ENCODE results near the gene PLPP3.

DNA sequence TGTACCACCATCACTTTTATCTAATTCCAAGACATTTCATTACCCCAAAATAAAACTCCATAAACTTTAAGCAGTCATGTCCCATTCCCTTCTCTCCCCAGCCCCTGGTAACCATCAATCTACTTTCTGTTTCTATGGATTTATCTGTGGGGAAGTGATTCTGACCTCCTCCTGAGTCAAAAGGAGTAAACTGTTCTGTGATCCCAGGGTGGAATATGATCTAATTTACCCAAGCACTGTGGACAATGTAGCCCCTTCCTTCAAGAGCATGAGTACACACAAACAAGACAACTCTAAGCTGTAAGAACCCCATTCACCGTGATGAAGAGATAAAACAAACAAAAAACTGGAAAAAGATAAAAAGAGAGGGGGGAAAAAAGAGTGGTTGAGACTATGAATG is 77.9 kb downstream of the PLPP3 start:
- TF ChIP-seq GATA2 (IDR thresholded peaks at IDR 0.05; ENCODE audit: low read depth, low read length) (no peak), GATA3 (IDR thresholded peaks at IDR 0.05; ENCODE audit: low read depth, low read length) (no peak)
